ENCODE measurements around the gene TBCK.
"Not testable (repeated sequence)": the region's sequence is repeated elsewhere in the genome, so short reads cannot be mapped to it uniquely, and the experiment has no call there.

TBCK gene

DNA sequence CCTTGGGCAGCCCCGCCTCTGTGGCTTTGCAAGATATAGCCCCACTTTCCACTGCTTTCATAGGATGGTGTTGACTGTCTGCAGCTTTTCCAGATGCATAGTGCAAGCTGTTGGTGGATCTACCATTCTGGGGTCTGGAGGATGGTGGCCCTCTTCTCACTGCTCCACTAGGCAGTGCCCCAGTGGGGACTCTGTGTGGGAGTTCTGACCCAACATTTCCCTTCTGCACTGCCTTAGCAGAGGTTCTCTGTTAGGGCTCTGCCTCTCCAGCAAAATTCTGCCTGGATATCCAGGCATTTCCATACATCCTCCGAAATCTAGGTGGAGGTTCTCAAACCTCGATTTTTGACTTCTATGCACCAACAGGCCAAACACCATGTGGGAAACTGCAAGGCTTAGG lies 153.7 kb downstream of the TBCK start:
- intact Hi-C loops (cut with DNase I): no loop called here
- no peak for DNase-seq

DNA sequence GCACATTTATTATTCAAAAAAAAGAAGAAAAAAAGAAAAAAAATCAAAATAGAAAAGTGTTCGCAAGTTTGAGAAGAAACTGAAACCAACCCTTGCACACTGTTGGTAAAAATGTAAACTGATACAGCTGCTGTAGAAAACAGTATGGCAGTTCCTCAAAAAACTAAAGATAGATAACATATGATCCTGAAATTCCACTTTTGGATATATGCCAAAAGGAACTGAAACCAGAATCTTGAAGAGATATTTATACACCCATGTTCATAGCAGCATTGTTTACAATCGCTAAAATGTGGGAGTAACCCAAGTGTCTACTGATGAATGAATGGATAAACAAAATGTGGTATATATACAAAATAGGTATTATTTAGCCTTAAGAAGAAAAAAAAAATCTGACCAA lies 155.4 kb downstream of the TBCK start:
- DNase-seq: no peak
- intact Hi-C loops (cut with DNase I): no loop called here

DNA sequence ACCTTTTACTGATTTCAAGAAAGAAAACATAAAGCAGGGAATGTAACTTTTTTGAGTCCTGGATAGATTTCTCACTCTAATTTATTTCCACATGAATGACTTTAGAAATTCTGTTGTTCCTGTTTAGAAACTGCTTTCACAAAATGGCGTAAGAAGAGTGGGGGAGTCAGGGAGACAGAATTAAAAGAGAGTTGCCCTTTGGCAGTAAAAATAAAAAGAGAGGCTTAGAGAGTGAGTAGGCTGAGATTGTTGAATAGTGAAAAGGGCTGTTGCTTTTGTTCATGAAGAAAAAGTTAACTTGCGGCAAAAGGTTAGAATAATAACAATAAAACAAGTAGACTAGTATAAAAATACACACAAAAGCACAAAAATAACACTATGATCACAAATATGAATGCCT lies 166.1 kb downstream of the TBCK start:
- DNase-seq: no peak
- intact Hi-C loops (cut with DNase I): no loop called here

DNA sequence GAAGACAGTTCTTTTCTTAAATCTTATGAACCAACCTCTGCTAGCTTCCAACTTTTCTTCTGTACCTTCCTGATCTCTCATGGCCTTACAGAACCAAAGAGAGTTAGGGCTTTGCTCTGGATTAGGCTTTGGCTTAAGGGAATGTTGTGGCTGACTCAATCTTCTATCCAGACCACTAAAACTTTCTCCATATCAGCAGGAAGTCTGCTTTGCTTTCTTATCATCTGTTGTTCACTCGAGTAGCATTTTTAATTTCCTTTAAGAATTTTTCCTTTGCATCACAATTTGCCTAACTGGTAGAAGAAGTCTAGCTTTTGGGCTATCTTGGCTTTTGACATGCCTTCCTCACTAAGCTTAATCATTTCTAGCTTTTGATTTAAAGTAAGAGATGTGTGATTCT lies 167.0 kb downstream of the TBCK start:
- intact Hi-C loops (cut with DNase I): no loop called here
- no peak for DNase-seq

DNA sequence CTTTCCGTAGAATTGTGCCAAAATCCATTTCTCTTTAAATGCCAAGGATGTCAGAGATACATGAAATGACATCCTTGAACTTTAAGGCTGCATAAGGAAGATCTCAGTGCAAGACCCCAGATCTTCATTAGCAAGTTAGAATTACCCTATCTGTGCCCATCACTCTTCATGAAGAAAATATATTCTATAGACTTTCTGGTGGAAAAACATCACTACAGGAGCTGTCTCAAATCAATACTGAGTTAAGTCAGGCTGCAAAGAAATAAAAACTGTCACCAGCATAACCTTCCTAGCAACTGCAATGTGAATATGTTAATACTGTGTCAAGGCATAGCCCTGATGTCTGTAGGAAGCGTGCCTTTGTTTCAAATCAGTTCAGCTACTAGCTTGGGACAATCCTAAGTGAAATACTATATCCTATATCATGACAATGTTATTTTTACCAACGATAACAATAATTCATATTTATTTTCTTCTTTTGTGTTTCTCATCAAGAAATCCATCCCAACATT lies 173.3 kb downstream of the TBCK start:
- intact Hi-C loops (cut with DNase I): no loop called here
- DNase-seq: peak in 1 of 42 donors; percentile 7

DNA sequence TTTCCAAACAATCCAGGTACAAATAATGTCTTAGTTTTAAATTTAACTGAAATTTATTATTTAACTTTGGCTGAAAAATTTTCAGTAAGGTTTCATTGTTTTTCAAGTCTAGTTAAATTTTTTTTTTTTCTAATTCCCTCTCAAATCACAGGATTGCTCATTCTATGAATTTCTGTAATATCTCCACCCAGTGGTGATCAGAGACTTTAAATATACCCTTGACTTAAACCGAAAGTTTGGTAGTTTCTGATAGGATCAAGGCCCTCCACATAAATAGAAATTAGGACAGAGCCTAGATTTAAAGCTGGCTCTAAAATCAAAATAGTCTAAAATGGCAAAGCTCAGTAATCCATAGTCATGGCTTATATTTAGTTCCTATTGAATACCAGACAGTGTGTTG lies 175.4 kb downstream of the TBCK start:
- intact Hi-C loops (cut with DNase I): no loop called here
- no peak for DNase-seq

DNA sequence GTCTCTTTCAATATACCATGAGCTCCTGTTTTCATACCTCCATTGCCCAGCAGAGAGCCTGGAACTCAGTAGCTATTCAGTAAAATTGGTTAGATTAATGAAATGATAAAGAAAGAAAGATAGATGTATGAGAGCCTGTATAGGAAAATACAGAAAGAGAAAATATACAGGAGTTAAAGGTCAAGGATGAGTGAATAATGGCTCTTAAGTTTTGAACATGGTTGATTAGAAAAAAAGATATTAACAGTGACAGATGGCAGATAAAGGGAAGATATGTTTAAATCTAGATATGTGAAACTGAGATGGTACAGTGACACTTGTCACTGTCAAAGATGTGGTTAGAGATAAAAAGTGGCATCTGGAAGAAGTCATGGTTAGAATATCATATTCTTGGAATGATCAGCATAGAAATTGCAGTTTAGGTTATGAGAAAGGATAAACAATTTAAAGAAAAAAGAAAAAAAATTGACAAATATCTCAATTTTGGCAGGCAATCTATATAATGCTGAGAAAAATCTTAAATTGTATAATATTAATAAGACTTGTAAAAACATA lies 179.2 kb downstream of the TBCK start:
- intact Hi-C loops (cut with DNase I): no loop called here

DNA sequence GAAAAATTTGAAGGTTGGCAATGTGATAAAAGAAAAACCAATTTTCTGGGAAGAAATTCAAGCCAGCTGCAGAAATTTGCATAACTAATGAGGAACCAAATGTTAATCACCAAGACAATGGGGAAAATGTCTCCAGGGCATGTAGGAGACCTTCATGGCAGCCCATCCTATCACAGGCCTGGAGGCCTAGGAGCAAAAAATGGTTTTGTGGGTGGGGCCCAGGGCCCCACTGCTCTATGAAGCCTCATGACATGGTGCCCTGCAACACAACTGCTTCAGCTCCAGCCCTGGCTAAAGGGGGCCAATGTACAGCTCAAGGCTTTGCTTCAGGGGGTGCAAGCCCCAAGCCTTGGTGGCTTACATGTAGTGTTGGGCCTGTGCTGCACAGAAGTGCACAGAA lies 184.0 kb downstream of the TBCK start:
- DNase-seq: no peak
- intact Hi-C loops (cut with DNase I): no loop called here

More for the DNA sequence above, 179.2 kb downstream of the TBCK start:
- DNase-seq: no peak

DNA sequence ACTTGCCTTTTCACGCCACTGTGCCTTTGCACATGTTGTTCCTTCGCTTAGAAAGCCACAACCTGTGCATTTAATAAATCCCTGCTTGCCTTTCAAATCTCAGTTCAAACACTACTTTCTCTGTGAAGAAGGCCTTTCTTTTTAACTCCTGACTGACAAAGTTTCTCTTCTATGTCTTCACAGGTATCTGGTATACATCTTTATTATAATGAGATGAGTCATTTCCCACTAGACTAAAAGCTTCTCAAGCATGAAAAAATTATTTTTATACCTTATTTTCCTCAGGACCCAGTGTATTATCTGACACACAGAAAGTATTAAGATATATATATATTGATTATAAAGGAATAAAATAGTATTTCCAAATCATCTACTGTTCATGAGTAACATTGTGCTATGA lies 189.9 kb downstream of the TBCK start:
- intact Hi-C loops (cut with DNase I): no loop called here
- no peak for DNase-seq

DNA sequence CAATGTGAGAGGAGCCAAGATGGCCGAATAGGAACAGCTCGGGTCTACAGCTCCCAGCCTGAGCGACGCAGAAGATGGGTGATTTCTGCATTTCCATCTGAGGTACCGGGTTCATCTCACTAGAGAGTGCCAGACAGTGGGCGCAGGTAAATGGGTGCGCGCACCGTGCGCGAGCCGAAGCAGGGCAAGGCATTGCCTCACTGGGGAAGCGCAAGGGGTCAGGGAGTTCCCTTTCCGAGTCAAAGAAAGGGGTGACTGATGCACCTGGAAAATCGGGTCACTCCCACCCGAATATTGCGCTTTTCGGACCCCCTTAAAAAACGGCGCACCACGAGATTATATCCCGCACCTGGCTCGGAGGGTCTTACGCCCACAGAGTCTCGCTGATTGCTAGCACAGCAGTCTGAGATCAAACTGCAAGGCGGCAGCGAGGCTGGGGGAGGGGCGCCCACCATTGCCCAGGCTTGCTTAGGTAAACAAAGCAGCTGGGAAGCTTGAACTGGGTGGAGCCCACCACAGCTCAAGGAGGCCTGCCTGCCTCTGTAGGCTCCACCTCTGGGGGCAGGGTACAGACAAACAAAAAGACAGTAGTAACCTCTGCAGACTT lies 196.0 kb downstream of the TBCK start:
- DNase-seq; intact Hi-C loops (cut with DNase I): not testable (repeated sequence)

DNA sequence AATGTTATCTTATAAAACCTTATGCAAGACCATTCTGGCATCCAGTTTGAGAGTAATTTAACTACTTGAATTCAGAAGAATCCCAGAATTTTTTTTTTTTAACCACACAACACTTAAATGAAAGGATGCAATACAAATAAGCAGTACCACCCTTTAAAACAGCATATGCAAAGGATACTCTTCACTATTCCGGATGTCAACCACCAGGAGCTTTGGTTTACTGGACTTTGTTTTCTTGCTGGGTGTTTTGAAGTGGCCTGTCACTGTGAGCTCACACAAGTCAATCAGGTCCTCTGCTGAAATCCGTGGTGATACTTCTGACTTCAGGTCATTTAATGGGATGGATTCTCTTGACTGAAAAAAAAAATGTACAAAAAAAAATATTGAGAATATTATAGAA lies 200.0 kb downstream of the TBCK start:
- intact Hi-C loops (cut with DNase I): no loop called here
- DNase-seq: no peak

DNA sequence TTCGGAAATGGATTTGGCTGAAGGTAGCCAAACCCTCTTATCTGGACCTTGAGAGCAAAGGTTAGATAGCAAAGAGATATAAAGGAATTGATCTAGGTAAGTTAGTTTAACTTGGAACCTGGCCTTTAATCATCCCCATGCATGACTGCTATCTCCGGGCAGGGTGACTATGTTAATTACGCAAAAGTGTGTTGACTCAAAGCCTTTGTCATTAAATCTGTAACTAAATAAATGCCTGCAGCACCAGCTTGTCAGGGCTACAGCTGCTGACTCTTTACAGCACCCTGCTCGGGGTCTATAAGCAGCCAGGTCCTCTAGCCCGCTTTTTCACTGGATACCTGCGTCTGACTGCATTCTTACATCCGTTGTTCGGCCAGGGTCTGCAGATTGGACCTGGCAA lies 201.7 kb downstream of the TBCK start:
- no peak for DNase-seq
- intact Hi-C loops (cut with DNase I): no loop called here

DNA sequence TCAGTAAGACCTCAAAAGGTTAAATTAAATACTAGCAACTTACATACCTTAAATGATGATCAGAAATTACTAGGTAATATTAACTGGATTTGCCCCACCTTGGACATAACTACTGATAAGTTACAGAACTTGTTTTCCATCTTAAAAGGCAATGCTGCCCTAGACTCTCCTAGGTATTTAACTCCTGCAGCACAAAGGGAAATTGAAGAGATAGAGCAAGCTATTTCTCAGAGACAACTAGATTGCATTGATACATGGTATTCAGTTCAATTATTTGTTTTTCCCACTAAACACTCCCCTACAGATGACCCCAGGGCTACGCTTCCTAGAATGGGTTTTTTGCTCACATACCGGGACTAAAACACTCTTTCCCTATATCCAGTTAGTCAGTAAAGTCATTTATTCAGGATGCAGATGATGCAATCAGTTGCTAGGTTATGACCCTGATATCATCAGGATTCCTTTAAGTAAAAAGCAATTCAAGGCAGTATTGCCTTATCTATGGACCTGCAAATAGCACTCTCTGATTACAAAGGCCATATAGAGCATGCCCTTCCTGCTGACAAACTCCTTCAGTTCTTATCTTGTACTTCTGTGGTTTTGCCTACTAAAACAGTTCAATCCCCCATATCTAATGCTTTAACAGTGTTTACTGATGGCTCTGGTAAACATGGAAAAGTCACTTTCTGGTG lies 204.1 kb downstream of the TBCK start:
- DNase-seq; intact Hi-C loops (cut with DNase I): not testable (repeated sequence)

DNA sequence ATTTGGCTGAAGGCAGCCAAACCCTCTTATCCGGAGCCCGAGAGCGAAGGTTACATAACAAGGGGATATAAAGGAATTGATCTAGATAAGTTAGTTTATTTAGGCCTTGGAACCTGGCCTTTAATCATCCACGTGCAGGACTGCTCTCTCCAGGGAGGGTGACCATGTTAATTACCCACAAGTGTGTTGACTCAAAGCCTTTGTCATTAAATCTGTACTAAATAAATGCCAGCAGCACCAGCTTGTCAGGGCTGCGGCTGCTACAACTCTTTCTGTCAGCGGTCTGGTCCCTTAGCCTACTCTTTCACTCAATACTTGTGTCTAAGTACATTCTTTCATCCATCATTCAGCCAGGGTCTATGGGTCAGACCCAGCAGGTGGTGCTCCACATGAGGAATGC lies 206.1 kb downstream of the TBCK start:
- intact Hi-C loops (cut with DNase I): no loop called here
- DNase-seq: no peak

DNA sequence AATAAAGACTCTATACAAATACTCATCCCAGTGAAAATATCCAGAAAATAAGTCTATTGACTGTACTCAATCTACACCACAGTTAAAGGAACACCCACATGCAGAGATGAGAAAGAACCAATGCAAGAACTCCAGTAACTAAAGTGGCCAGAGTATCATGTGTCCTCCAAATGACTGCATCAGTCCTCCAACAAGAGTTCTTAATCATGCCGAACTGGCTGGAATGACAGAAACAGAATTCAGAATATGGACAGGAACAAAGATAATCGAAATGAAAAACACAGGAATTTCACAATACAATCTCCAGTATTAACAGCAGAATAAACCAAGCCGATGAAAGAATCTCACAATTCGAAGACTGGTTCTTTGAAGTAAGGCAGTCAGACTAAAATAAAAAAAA lies 210.3 kb downstream of the TBCK start:
- intact Hi-C loops (cut with DNase I): no loop called here
- DNase-seq: no peak

DNA sequence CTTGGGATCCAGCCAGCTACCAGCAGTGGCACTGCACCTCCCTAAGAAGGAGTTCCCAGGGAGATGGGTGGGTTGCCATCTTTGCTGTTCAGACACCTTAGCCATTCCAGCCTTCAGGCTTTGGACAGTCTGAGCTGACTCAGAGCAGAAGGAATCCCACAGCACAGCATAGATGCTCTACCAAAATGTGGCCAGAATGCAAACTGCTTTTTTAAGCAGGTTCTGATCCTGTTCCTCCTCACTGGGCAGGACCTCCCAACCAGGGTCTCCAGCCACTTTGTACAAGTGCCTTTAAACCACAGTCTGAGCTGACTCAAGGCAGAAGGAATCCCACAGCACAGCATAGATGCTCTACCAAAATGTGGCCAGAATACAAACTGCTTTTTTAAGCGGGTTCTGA lies 211.7 kb downstream of the TBCK start:
- DNase-seq: no peak
- intact Hi-C loops (cut with DNase I): no loop called here

DNA sequence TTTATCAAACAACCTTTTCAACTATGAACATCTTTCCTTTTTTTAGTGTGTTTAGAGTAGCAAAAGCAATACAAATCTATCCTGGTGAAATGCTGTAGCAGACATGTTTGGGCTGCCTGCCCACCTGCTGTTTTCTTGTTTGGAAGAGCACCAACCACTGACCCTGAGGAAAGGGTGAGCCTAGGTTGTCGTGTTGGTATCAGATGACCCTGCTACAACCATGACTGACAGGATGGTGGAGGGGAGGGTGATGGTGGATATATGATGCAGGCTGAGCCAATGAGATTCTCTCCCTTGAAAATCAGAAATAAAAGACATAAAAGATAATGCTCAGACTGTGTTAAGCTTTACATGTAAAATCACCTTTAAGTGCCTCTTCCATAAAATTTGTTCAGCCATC lies 219.6 kb downstream of the TBCK start:
- DNase-seq: no peak
- intact Hi-C loops (cut with DNase I): no loop called here

DNA sequence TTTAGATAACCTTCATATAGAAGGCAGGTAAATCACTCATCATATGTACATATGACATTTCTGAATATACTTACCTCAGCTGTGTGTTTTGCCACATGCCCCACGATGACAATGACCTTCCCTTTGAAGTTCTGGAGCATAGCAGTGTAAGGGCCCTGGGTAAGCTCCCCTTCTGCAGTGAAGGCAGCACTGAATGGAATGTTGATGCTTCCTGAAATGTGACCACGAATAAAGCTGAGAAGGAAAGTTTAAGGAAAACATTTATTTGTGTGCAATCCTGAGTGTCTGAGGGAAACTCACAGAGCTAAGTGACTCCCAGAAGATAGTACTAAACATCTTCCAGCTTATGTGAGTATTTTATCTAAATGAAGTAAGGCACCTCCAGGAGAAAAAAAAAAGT lies 220.6 kb downstream of the TBCK start:
- DNase-seq: no peak
- intact Hi-C loops (cut with DNase I): no loop called here

DNA sequence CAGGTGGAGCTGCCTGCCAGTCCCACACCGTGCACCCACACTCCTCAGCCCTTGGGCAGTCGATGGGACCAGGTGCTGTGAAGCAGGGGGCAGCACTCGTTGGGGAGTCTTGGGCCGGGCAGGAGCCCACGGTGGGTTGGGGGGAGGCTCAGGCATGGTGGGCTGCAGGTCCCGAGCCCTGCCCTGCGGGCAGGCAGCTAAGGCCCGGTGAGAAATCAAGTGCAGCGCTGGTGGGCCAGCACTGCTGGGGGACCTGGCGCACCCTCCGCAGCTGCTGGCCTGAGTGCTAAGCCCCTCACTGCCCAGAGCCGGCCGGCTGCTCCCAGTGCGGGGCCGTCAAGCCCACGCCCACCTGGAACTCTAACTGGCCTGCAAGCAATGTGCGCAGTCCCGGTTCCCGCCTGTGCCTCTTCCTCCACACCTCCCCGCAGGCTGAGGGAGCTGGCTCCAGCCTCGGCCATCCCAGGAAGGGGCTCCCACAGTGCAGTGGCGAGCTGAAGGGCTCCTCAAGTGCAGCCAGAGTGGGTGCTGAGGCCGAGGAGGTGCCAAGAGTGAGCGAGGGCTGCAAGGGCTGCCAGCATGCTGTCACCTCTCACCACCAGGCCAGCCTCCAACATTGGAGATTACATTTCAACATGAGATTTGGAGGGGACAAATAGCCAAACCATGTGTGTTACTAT lies 223.5 kb downstream of the TBCK start:
- DNase-seq: no peak
- intact Hi-C loops (cut with DNase I): no loop called here

DNA sequence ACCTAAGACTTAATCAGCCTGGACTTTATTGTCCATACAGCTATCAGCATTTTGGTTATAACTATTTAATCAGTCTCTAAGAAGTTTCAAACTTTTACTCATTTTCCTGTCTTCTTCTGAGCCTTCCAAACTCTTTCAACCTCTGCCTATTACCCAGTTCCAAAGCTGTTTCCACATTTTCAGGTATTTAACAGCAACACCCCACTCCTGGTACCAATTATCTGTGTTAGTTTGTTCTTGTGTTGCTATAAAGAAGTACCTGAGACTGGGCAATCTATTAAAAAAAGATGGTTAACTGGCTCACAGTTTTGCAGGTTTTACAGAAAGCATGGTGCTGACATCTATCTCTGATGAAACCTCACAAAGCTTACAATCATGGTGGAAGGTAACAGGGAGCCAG lies 225.2 kb downstream of the TBCK start:
- intact Hi-C loops (cut with DNase I): no loop called here

More for the DNA sequence above, 225.2 kb downstream of the TBCK start:
- DNase-seq: no peak

Data from head of caudate nucleus (tissue), 42 donors.